Glomerular visceral epithelial cell (primary cell): Measurements from ENCODE around the gene MAMDC4.
"Not testable (repeated sequence)": the region's sequence is repeated elsewhere in the genome, so short reads cannot be mapped to it uniquely, and the experiment has no call there.

Experiments used
- DNase-seq: peaks from one replicate; pipeline ENCODE4 v3.0.0-alpha.2; 2016; ENCODE audit errors: extremely low spot score

MAMDC4 gene

GRCh38 chr9:136862849-136863622, 10.9 kb downstream of the MAMDC4 start:
- no peak for DNase-seq

DNA sequence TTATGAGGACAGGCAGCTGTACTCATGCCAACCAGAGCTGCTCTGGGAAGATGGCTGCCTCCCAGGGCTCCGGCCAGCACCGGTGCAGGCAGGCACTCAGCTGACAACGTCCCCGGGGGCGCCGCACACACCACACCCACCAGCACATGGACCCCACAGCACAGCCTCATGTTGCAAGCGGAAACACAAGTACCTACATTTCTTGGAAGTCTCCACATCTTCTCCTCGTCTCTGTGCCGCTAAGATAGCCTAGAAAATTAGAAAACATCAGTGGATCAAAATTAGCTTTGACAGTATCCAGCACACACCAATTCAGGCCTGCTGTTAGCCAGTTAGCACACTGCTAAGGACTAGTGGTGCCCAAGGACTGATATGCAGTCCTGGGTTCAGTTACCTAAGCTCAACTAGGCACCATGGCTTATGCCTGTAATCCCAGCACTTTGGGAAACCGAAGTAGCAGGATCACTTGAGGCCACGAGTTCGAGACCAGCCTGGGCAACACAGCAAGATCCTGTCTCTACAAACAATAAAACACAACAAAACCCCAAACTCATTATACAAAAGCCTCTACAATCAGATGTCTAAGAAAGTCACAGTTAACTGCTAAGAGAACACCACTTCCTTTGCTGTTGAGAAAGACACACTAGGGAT, 11.6 kb downstream of the MAMDC4 start:
- DNase-seq = no peak

DNA sequence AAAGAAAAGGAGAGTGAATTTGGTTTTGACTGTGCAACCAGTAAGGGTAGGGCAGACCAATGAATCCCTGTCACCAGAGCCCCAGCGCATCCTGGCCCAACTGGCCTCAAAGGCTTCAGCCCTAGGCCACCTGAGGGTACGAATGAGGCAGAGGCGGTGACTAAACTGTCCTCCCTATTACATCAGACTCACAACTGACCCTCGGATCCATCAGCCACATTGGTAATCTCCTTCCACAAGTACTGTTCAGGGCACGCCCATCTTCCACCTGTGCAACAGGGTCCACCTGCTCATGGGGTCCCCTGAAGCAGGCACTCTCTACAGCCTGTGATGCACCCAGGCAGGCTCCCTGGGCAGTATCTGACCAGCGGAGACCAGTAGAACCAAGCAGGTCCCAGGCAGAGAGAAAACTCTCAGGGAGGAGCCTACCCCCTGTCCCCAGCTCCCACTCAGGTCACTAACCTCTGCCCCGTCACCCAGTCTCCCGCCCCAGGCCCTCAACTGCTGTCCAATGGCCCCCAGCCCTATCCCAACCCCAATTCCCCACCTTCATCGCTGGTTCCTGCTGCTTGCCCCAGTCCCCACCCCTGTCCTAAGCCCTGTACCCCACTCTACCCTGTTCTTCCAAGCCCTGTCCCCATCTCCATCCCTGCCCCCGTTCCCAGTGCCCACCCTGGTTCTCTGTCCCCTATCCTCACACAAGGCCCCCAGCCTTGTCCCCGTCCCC, 13.1 kb downstream of the MAMDC4 start:
- no peak for DNase-seq

GRCh38 chr9:136865768-136866103, 13.6 kb downstream of the MAMDC4 start:
- DNase-seq = no peak

- not testable (repeated sequence) for DNase-seq
These were observed 14.8 kb downstream of the MAMDC4 start for GRCh38 chr9:136866898-136867421.

GRCh38 chr9:136867480-136867879, 15.3 kb downstream of the MAMDC4 start:
- no peak for DNase-seq

- no peak for DNase-seq
These were observed 15.8 kb downstream of the MAMDC4 start for GRCh38 chr9:136867917-136868316.

GRCh38 chr9:136868644-136869043, 16.5 kb downstream of the MAMDC4 start:
- DNase-seq = no peak

GRCh38 chr9:136869611-136870010, 17.5 kb downstream of the MAMDC4 start:
- not testable (repeated sequence) for DNase-seq

DNA sequence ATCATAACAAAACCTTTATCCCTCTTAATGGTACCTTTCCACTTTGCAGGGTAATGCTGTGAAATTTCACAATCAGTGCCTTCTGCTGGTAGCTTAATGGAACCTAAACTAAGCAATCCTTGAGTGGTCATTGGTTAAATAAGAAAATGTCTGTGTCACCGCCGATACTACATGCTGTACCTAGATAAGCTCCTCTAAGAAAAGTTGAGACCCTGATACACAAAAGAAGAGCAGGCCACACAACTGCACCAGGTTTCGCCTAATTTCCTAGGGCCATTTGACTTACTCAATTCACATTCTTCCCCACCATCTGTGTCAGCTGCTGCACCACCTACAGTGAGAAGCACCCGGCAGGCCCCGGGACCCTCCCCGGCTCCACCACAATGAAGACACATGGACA, 23.0 kb downstream of the MAMDC4 start:
- no peak for DNase-seq

- DNase-seq = no peak
These were observed 24.3 kb downstream of the MAMDC4 start for GRCh38 chr9:136876476-136876875.

DNA sequence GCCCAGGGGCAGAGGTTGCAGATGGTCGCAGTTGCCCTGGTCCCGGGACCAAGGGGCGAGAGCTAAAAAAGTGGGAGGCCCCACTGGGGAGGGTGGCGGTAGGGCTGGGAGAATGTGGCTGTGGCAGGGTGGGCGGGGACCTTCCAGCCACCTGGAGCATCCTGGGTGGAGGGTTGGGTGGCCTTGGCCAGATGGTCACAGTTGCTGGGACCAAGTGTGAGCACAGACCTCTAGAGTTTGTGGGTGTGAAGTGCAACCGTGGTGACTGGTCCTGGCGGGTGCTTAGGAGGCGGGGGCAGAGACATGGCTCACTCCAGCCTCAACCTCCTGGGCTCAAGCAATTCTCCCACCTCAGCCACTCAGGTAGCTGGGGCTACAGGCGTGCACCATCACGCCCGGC, 28.5 kb downstream of the MAMDC4 start:
- no peak for DNase-seq

DNA sequence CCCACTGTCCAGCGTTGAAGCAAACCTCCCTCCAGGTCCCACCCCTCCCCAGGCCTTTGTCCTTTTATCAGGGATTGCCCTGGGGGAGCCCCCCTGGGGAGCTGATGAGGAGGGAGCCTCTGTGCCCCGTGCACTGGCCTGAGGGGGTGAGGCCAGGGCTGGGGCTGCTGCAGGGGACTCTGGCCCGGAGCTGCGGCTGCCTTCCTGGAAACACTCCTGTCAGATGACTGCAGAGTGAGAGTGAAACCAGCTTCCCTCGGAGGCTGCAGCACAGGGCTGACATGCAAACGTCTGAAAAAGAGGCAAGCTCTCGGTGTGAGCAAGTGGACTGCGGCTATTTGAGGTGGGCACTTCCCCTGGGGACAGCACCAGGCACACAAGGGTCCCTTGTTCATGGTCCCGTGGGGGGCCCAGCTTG, 29.6 kb downstream of the MAMDC4 start:
- DNase-seq = no peak

GRCh38 chr9:136882109-136882946, 30.2 kb downstream of the MAMDC4 start:
- DNase-seq = peak; percentile 87

- DNase-seq = not testable (repeated sequence)
These were observed 30.8 kb downstream of the MAMDC4 start for GRCh38 chr9:136882947-136883283.

- not testable (repeated sequence) for DNase-seq
These were observed 31.5 kb downstream of the MAMDC4 start for GRCh38 chr9:136883670-136884069.

- DNase-seq = peak; percentile 99
These were observed 33.9 kb downstream of the MAMDC4 start, which contains the start of gene TRAF2 for GRCh38 chr9:136885950-136886578. Gene TRAF2, plus strand, starts transcription at chr9:136886516. Its CDS starts 12,225 bp downstream, at chr9:136898741.

DNA sequence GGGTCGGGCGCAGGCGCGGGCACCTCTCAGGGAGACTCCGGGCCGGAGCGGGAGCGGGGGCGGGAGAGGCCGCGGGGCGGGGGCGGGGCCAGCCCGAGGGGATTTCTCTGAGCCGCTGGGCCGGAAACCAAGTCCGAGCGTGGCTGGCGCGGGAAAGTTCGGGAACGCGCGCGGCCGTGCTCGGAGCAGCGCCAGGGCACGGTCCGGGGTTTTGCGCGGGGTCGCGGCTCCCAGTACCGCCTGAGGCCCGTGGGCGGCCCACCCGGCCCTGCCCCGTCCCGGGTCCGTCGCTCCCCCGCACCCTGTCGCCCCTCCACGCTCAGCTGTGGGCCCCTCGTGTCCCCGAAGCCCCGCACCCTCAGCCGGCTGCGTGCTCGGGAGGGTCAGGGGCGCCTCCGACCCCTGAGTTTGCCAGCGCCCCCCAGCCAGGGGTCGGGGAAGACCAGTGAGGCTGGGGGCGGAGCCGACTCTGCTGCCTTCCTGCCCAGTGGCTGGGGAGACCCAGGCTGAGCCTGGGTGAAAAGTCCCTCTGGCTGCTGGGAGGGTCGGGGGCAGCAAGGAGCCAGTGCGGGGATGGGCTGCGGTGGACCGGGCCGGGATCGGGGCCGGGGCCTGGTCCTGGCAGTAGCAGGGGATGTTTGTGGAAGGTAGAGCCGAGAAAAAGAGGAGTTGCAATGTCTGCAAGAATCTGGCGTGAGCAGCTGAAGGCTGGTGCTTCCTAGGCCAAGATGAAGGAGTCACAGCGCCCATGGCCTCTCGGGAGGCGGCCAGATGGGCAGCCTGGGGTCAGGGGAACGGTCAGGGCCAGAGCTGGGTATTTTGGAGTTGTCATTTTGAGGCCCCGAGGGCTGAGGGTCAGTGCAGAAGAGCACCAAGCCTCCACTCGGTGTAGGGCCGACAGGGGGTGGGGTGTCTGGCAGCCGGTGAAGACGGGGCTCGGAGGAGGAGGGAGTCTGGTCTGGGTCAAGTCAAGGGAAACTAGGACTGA, 34.8 kb downstream of the MAMDC4 start:
- DNase-seq = peak; percentile 30

GRCh38 chr9:136888454-136888853, 36.3 kb downstream of the MAMDC4 start:
- no peak for DNase-seq

DNA sequence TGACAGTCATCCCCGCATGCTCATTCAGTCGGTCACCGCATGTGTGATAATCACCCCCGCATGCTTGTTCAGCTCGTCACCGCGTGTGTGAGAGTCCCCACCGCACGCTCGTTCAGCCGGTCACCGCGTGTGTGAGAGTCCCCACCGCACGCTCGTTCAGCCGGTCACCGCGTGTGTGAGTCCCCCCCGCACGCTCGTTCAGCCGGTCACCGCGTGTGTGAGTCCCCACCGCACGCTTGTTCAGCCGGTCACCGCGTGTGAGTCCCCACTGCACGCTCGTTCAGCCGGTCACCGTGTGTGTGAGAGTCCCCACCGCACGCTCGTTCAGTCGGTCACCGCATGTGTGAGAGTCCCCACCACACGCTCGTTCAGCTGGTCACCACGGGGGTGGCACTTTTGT, 37.7 kb downstream of the MAMDC4 start:
- no peak for DNase-seq
